HG03139 (cell line): ENCODE results near the gene EXOC6B.
"Not testable (repeated sequence)": the region's sequence is repeated elsewhere in the genome, so short reads cannot be mapped to it uniquely, and the experiment has no call there.

Experiments
- ATAC-seq: cut with Tn5 transposase; IDR thresholded peaks from one replicate; pipeline ENCODE4 v1.9.1; 2021; ENCODE audit not compliant: unreplicated experiment

Gene EXOC6B

DNA sequence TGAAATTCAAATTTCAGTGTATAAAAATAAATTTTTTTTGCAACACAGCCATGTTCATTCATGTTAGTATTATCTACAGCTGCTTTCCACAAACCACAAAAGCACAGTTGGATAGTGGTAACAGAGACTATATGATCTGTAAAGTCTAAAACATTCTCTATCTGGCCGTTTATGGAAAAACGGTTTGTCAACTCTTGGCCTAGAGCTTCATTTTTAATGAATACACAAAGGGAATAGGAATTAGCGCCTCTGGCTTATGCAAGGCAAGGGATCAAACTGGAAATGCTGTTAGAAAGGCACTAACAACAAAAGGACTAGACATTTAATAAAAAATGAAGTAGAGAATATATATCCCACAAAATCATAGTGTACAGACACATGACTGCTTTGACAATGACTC lies 211.9 kb downstream of the EXOC6B start:
- ATAC-seq: no peak

DNA sequence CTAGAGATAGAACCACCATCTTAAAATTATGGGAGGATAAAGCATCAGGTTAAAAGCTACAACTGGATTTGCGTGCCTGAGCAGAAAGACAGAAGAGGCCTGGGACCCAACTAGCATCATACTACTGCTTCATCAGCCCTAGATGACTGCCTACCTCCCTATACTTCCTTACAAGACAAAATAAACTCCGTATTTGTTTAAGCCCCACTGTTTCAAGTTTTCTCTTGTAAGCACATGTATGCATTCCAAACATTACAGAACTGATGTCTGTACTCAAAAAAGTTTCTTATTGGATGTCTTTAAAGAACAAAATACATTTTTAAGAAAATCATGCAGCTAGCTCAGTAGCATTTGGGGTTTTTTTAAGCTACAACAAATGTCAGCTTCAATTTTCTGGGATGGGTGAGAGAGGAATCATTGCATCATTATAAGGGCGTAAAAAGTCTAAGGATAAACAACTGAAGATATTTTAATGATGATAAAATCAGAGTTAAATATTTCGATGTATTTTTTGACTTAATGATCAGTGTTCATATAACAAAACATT lies 213.1 kb downstream of the EXOC6B start:
- ATAC-seq: no peak

DNA sequence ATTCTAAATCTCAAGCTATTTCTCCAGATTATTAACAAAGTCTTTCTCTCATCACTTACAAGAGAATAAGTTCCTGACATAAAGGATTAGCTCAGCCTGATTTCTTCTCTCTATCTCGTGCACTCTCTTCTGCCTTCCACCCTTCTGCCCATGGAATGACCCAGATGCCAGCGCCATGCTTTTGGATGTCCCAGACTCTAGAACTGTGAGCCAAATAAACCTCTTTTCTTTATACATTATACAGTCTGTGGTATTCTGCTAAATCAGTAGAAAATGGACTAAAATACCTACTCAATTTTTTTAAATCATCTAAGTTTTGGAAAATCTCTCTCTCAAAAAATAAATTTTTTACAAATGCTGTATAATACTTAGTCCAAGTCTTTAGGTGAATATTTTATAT lies 218.6 kb downstream of the EXOC6B start:
- no peak for ATAC-seq

DNA sequence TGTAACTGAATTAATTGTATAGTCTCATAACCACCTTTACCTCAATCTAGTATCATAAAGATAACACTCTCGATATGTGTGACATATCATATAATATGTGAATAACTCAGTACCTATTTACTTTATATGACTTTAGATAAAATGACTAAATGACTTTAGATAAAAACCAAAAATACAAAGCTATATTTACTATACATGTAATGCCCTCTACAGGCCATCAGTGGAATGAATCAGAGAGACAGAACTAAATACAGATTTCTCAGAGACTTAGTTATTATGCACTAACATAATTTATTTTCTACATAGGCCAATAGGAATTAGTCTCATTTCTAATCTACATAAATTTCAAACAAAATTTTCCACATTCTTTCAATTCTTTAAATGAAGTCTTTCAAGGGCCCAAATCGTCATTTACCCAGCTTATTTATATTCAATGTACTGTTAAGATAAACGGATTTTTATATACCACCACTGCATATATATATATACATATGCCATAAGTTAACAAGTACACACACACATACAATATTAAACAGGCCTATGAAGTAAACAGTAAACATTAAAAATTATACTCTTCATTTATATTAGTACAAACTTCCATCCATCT lies 219.9 kb downstream of the EXOC6B start:
- ATAC-seq: no peak

DNA sequence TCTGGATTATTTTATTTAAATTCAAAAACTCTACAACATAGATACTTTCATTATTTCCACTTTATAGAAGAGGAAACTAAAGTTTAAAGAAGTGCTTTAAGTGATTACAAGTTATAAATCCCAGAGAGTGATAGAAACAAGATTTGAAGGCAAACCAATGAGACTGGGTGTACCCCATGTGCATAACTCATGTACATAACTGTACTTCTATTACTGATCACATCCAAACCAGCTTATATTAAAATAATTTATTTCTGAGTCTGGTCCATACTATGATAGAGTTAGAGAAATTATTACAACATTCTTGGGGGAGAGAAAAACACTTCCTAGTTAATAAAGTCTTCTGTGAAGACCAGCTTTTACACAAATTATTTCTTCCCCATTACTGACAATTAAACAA lies 221.4 kb downstream of the EXOC6B start:
- no peak for ATAC-seq

DNA sequence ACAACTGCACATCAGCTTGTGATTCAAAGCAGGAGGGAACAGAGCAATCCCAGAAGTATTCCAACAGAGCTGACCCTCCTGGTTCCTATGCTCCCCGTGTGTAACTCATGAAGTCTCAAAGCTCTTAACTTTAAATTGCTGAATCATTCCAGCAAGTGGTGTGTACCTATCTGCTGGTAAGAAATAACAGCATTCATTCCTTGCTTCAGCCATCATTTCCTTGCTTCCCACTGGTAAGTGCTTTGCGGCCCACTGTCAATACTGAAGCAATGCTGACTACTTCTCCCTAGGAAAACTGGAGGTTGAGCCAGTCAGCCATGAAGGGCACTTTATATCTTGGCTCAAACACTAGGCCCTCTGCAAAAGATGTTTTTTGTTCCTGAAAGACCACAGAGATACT lies 222.4 kb downstream of the EXOC6B start:
- ATAC-seq: no peak

DNA sequence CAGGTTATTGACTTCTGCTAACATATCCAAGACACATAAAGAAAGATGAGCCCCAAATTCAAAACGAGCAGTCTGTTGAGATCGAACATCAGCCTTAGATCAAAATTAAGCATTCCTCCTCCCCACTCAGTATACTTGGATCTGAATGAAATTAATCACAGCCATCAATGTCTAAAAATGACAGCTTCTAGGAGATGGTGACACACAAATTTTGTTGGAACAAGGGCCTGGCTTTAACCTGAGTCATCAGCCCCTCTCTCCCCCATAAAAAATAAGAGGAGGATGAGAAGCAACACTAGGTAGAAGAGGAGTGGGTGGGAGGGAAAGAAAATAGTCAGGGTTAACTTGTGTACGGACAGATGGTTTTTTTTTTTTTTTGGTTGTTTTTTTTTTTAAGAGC lies 223.1 kb downstream of the EXOC6B start:
- no peak for ATAC-seq

DNA sequence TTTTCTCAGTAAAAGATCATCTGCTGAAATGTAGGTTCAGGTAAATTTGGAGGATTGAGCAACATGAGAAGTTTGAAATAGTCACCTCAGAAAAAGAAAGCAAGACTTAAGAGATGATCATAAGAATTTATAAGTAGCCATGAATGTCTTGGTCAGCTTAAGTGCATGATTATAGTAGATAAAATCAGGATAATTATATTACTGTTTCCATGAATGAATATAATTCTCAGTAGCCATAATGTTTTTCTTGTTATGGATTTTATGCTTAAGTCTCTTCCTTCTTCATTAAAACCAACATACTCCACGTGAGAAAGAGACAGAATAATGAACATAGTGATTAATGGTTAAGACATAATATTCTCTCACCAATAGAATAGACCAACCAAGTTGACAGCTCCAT lies 223.7 kb downstream of the EXOC6B start:
- no peak for ATAC-seq

DNA sequence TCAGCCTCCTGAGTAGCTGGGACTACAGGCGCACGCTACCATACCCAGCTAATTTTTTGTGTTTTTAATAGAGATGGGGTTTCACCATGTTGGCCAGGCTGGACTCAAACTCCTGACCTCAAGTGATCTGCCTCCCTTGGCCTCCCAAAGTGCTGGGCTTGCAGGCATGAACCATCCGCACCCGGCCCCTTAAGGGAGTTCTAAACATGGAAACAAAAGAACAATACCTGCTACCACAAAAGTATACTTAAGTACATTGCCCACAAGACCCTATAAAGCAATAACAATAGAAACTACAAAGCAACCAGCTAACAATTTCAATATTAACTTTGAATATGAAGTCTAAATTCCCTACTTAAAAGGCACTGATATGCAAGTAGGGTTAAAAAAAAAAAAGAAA lies 242.0 kb downstream of the EXOC6B start:
- not testable (repeated sequence) for ATAC-seq

DNA sequence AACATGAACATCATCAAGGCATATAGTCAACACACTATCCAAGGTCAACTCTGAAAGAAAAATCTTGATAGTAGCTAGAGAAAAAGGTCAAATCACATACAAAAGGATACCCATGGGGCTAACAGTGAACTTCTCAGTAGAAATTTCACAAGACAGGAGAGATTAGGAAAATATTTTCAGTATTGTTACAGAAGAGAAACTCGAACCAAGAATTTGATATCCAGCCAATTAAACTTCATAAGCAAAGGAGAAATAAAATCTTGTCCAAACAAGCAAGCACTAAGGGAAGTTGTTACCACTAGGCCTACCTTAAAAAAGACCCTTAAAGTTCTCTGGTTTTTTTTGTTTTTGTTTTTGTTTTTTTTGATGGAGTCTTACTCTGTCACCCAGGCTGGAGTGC lies 242.5 kb downstream of the EXOC6B start:
- no peak for ATAC-seq

DNA sequence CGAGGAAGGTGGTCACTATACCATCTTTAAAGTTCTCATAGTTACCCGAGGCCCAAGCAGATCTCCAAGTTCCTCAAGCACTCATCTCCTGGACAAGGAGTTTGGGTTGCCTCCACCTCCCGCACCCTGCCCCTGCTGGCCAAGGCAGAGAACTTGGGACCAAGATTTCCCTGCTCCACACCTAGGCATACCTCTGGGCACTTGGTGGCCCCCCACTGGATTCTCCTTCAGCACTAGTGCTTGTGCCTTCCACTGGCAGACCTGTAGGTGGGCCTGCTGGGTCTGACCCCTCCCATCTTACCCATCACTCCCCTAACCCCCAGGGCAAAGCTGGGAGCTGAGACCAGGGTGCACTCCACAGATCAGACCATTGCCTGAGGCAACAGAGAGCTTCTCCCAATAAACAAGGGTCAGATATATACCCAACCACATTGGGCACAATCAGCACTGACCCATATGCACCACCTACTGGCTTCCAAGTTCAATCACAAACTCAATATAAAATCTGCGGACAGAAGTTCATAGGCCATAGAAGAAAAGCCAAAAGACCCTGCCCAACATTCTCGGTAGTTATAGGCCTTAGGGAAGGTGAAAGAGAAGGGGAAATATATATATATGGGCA lies 244.2 kb downstream of the EXOC6B start:
- ATAC-seq: no peak

DNA sequence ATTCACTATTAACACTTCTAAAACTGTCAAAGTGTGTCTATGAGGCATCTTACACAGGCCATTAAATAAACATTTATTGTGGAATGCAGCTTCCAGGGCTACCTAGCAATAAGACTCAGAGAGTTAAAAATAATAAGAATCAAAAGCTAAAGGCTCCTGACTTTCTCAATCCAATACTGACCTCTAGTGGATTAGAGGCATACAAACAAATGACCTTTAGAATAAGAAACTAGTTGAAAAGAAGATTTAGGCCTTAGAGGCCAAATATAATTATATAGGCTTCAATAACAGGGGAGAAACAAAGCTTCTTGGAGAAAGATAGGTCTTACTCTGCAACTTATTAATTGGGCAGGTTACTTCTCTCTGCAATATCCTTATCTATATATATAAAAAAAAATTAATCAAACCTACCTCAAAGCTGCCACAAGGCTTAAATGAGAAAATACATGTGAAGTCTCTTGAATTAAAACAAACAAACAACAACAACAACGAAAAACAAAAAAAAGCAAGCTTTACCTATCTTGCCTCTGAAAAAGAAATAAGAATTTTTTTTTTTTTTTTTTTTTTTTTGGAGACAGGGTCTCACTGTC lies 246.1 kb downstream of the EXOC6B start:
- ATAC-seq: no peak

DNA sequence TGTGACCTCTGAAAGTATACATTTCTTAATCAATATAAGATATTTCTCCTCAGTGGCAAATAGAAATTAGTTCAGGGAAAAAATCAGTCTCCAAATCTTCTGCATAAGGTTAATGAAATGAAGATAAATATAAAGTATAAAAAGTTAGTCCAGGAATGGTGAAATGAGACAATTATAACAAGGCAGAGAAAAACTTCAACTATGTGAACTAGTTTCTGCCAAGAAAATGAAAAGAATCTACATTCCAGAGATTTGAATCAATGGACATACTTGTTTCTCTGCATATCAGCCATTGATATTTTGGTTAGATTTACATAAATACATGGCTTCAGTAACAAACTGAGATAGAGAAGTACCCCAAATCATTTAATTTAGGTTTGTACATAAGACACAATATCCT lies 249.0 kb downstream of the EXOC6B start:
- no peak for ATAC-seq

DNA sequence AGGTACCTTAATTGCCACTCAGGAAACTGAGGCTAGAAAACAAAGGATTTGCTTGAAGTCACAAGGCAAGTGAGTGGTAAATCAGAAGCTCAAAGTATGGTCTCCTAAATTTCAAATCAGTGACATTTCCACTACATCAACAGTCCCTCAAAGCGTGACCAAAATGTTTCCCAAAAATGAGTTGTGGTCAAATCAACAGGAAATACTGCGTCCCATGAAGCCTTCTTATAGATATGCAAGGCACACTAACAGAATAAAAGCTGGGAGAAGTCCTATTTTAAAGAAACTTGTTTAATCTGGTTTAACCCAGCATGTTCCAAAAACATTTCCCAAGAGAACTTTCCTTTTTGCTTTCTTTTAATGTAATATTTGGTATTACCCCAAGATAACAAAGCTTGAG lies 249.4 kb downstream of the EXOC6B start:
- no peak for ATAC-seq

DNA sequence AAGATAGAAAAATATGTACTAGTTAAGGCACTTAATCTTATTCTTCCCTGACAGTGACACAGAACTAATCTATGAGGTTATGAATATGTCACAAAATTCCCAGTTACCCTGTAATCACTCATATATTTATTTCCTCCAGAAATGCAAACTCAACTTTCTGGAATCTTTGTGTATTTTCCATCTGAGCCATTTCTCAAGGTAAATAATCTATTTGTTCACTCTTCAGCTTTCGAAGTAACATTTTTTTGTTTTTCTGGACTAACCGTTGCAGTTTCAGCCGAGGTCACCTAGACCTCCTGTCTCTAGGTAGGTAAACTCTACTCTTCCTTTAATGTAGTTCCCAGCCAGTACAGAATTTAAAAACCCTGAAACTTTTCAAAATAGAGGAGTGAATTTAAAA lies 250.9 kb downstream of the EXOC6B start:
- ATAC-seq: no peak

DNA sequence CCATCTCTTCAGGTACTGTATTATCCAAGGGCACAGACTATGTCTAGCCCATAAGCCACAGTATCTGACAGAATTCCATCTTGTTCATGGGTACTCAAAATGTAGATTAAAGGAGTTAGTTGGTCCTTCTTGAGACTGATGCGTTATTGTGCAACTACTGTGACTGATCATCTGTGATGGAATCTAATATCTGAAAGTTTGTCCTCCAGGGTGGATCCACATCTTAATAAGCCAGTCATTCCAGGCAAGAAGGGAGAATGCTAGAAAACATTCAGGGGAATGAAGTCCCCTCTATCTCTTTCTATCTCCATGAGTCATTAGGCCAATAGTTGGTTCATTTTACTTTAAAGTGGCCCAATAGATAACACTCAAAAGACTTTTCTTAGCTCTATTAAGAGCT lies 252.6 kb downstream of the EXOC6B start:
- ATAC-seq: no peak

DNA sequence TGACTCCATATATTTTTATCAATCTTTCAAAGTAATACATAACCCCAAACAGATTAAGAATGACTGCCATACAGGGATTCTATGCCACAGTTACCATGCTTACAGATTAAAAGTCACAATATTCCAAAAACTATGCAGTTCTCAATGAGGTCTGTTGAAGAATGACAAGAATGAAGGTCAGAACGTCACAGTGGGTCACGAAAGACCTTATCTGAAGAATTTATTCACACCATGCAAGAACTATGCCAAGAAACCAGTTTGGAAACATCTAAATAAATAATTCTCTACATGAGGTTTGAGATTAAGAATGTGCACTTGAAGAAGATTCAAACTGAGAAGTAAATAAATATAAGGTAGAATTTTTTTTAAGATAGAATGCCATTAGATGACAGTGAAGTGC lies 253.3 kb downstream of the EXOC6B start:
- ATAC-seq: no peak

DNA sequence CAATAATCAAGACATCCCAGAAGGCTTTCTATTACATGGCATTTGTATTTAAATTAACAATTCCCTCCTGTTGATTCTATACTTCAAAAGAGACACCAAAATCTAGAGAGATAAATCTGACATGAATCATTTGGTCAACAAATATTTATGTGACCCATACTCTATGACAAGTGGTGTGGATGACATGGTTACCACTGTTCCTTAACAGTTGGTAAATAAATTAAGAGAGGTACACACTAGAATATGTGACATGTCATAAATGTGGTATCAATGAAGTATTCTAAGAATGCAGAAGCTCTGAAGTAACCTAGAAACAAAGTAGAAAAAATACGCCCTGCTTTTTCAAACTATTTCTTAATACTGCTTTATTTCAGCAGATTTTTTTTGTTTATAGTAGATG lies 255.4 kb downstream of the EXOC6B start:
- no peak for ATAC-seq

DNA sequence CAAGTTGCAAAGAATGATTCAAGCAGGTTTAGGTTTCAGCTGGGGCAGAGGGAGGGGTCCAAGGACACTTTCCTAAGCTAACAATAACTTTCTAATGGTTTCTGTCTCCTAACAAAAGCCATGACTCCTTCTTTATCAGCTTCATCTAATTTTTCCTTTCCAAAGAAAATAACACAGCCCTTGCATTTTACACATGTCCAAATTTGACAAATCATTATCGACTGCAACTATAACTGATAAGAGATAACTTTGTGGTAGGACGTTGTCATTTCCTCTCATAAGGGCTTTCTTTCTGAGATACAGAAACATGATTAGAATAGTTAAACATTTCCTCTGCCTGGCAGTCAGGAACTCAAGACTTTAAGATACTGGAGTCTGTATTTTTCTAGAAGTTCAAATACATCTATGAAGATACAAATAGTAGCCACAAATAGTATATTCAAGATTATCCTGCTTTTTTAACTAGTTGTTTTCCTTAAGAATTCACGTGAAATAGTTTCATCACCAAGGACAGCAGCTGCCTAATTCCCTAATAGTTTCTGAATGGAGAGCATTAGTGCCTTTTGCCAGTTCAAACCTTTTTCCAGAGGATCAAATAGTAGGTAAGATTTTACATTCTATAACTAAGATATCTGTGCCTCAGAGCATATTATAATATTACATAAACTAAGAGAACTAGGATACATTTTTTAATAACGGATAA lies 263.2 kb downstream of the EXOC6B start:
- no peak for ATAC-seq

DNA sequence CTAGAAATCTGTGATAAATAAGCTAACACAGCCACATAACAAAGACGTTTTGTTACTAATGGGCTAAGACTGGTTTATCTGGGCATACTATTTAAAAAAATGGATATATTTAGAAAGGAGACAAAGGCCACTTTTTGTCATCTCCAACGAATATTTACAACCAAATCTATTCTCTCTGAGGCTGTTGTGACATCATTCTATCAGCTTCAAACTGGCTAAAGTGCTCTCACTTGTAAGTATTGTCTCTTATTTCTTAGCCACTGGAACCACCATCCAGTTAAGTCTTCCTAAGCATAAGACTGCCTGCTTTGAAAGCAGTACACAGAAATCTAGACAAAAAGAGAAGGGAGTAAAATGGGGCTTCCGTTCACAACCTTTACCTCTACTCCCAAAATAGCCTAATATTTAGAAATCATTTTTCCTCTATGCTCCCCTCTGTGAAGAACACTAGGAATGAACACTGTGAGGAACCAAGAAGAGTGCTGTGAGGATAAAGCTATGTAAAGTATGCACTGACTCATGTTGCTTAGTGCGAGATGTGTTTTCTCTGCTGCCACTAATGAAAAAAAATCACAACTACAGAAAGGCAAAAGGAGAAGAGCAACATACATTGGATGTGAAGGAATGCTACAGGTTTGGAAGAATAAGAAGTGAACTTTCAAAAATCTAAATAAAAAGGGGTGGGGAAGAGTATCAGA lies 264.1 kb downstream of the EXOC6B start:
- no peak for ATAC-seq

DNA sequence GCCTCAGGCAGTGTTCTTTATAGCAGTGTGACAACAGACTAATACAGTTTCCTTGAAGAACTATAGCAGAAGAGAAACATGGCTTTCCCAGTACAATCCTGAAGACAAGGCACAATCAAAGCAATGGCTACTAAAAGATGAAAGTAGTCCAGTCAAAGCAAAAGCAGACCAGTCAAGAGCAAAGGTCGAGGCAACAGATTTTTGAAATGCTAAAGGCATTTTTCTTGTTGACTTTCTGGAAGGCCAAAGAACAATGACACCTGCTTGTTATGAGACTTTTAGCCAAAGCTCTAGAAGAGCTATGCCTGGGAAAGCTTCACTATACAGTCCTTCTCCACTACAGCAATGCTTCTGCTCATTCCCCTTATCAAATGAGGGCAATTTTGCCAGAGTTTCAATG lies 269.9 kb downstream of the EXOC6B start:
- no peak for ATAC-seq
